ENCODE results near the gene C16orf82. TPM values are rescaled to one million over a fixed set of nuclear protein-coding genes. Genes with fewer than 3 reads are reported as not detected.

C16orf82 gene
- total and polyA plus RNA-seq, 7 experiments from 2014 or later, result not detected

GRCh38 chr16:27114006-27114405 lies 47.3 kb downstream of the C16orf82 start:
- peaks cover 6% of the 10 kb centered on the region in 2 donors for H3K4me1 ChIP-seq (ENCODE audit: control insufficient read depth in 2 of 2, insufficient read depth in 2 of 2, low read length in 2 of 2)
- ChIA-PET CTCF (no interaction called here), POLR2A (no interaction called here)
- ATAC-seq (no peak), DNase-seq (no peak)
- no peaks in the 10 kb centered on the region for H3K36me3 ChIP-seq (ENCODE audit: control insufficient read depth in 2 of 3, insufficient read depth in 3 of 3, low read length in 3 of 3)
- Mint-ChIP-seq H3K36me3 (peaks cover 0 to 13% (median 0%) of the 10 kb centered on the region in 5 donors), H3K4me1 (peaks cover 0 to 19% (median 4%) of the 10 kb centered on the region in 7 donors), H3K27ac (peak overlapping the region in 1 of 9 donors; percentile 10), H3K9me3 (peaks cover 0 to 17% (median 4%) of the 10 kb centered on the region in 11 donors), H3K4me3 (no peak overlapping the region), H3K27me3 (peaks cover 0 to 9% (median 0%) of the 10 kb centered on the region in 5 donors)
- H3K4me3 ChIP-seq (ENCODE audit: low read length), result no peak overlapping the region
- no peaks in the 10 kb centered on the region for H3K27me3 ChIP-seq (ENCODE audit: control insufficient read depth in 2 of 2, insufficient read depth in 2 of 2, low read length in 2 of 2)
- intact Hi-C loops (cut with micrococcal nuclease), result loop anchor here in 1 of 2 donors (5.0 kb wide), 1 partner anchor 1882 kb away; no protein-coding TSS in a partner anchor
- no peaks in the 10 kb centered on the region for H3K9me3 ChIP-seq (ENCODE audit: control insufficient read depth in 2 of 3, low read length in 3 of 3)
- H3K27ac ChIP-seq (ENCODE audit: low read depth, low read length), result no peak overlapping the region

GRCh38 chr16:27118526-27118925 lies 51.8 kb downstream of the C16orf82 start:
- no peak overlapping the region for H3K27ac ChIP-seq (ENCODE audit: low read depth, low read length)
- POLR2A ChIA-PET, result interaction anchor here (1.0 kb wide), 1 partner anchor 51 kb away, joined by 3 read pairs; no protein-coding TSS in a partner anchor
- Mint-ChIP-seq H3K4me3 (no peak overlapping the region), H3K27ac (peak overlapping the region in 1 of 9 donors; percentile 43), H3K9me3 (peaks cover 0 to 48% (median 20%) of the 10 kb centered on the region in 11 donors), H3K27me3 (peaks cover 0 to 13% (median 5%) of the 10 kb centered on the region in 5 donors), H3K36me3 (peaks cover 0 to 19% (median 3%) of the 10 kb centered on the region in 5 donors), H3K4me1 (peaks cover 0 to 6% (median 0%) of the 10 kb centered on the region in 7 donors)
- intact Hi-C loops (cut with micrococcal nuclease), result no loop called here
- ATAC-seq (no peak), DNase-seq (no peak)
- no peak overlapping the region for H3K4me3 ChIP-seq (ENCODE audit: low read length)
- H3K27me3 ChIP-seq (ENCODE audit: control insufficient read depth in 2 of 2, insufficient read depth in 2 of 2, low read length in 2 of 2), result no peaks in the 10 kb centered on the region
- H3K36me3 ChIP-seq (ENCODE audit: control insufficient read depth in 2 of 3, insufficient read depth in 3 of 3, low read length in 3 of 3), result no peaks in the 10 kb centered on the region
- no peaks in the 10 kb centered on the region for H3K9me3 ChIP-seq (ENCODE audit: control insufficient read depth in 2 of 3, low read length in 3 of 3)
- H3K4me1 ChIP-seq (ENCODE audit: control insufficient read depth in 2 of 2, insufficient read depth in 2 of 2, low read length in 2 of 2), result no peaks in the 10 kb centered on the region
- CTCF ChIA-PET, result no interaction called here

Other genes with a start within 250 kb of the C16orf82 start
- 10 to 100 TPM; 15.6 to 34.4 (median 19.0) TPM for gene KDM8, start 136.6 kb downstream of the C16orf82 start, total RNA-seq
- 10 to 100 TPM in 1 of 2 donors, 1 to 10 TPM in 1; 10.0 to 15.4 TPM for gene KDM8, start 136.6 kb downstream of the C16orf82 start, polyA plus RNA-seq
- gene NSMCE1, start 201.8 kb downstream of the C16orf82 start, total RNA-seq, result 100 to 1,000 TPM in 1 of 5 experiments, 10 to 100 TPM in 4; 45.5 to 106 (median 70.2) TPM
- gene NSMCE1, start 201.8 kb downstream of the C16orf82 start, polyA plus RNA-seq, result 100 to 1,000 TPM; 200 to 220 TPM
- 100 to 1,000 TPM; 158 to 498 (median 198) TPM for gene IL4R, start 247.0 kb downstream of the C16orf82 start, total RNA-seq
- gene IL4R, start 247.0 kb downstream of the C16orf82 start, polyA plus RNA-seq, result 100 to 1,000 TPM in 1 of 2 donors, 10 to 100 TPM in 1; 99.8 to 128 TPM

All from naive thymus-derived CD4-positive, alpha-beta T cell (primary cell).